ENCODE measurements around the gene FOXN3. TPM values are rescaled to one million over a fixed set of nuclear protein-coding genes. Genes with fewer than 3 reads are reported as not detected.

The FOXN3 gene
- total RNA-seq, 2 experiments from 2014 or later = 124 to 127 TPM

- intact Hi-C loops (cut with DNase I, micrococcal nuclease) = no loop called here
- DNase-seq = no peak
- peaks cover 11 to 24% of the 10 kb centered on the region in 2 experiments for H3K9me3 ChIP-seq (ENCODE audit: control insufficient read depth in 1 of 2, insufficient read depth in 1 of 2, low read length in 2 of 2)
- no peak overlapping the region for H3K27ac ChIP-seq (ENCODE audit: low read depth in 1 of 2, low read length in 2 of 2)
- Mint-ChIP-seq H3K4me1 (ENCODE audit: low read depth) (peaks cover 70% of the 10 kb centered on the region), H3K9me3 (peaks cover 3% of the 10 kb centered on the region), H3K27ac (peak overlapping the region; percentile 22), H3K4me3 (no peak overlapping the region), H3K36me3 (ENCODE audit: low read depth) (peaks cover 63% of the 10 kb centered on the region), H3K27me3 (no peaks in the 10 kb centered on the region)
- no peak for TF ChIP-seq CTCF (IDR thresholded peaks at IDR 0.05)
- ChIA-PET CTCF (no interaction called here), POLR2A (interaction anchor here (1.0 kb wide), 1 partner anchor 35 kb away, joined by 3 read pairs; no protein-coding TSS in a partner anchor)
- peaks cover 10% of the 10 kb centered on the region for H3K36me3 ChIP-seq (ENCODE audit: insufficient read depth, low read length)
- H3K27me3 ChIP-seq (ENCODE audit: control insufficient read depth in 1 of 2, insufficient read depth in 2 of 2, low read length in 2 of 2) = no peaks in the 10 kb centered on the region
- peaks cover 11% of the 10 kb centered on the region for H3K4me1 ChIP-seq (ENCODE audit: insufficient read depth, low read length)
- ATAC-seq (ENCODE audit: poor library complexity) = no peak
- no peak overlapping the region for H3K4me3 ChIP-seq (ENCODE audit: low read length)
These were observed 33.9 kb downstream of the FOXN3 start for GRCh38 chr14:89382901-89383845.

- peaks cover 11 to 24% of the 10 kb centered on the region in 2 experiments for H3K9me3 ChIP-seq (ENCODE audit: control insufficient read depth in 1 of 2, insufficient read depth in 1 of 2, low read length in 2 of 2)
- H3K4me1 ChIP-seq (ENCODE audit: insufficient read depth, low read length) = peaks cover 7% of the 10 kb centered on the region
- TF ChIP-seq CTCF (IDR thresholded peaks at IDR 0.05) = no peak
- ChIA-PET CTCF (no interaction called here), POLR2A (no interaction called here)
- intact Hi-C loops (cut with DNase I, micrococcal nuclease) = no loop called here
- no peaks in the 10 kb centered on the region for H3K27me3 ChIP-seq (ENCODE audit: control insufficient read depth in 1 of 2, insufficient read depth in 2 of 2, low read length in 2 of 2)
- Mint-ChIP-seq H3K27ac (peak overlapping the region; percentile 22), H3K4me1 (ENCODE audit: low read depth) (peaks cover 67% of the 10 kb centered on the region), H3K36me3 (ENCODE audit: low read depth) (peaks cover 68% of the 10 kb centered on the region), H3K27me3 (no peaks in the 10 kb centered on the region), H3K9me3 (peaks cover 3% of the 10 kb centered on the region), H3K4me3 (no peak overlapping the region)
- no peak overlapping the region for H3K4me3 ChIP-seq (ENCODE audit: low read length)
- H3K27ac ChIP-seq (ENCODE audit: low read depth in 1 of 2, low read length in 2 of 2) = no peak overlapping the region
- H3K36me3 ChIP-seq (ENCODE audit: insufficient read depth, low read length) = peaks cover 8% of the 10 kb centered on the region
- no peak for DNase-seq
- ATAC-seq (ENCODE audit: poor library complexity) = no peak
These were observed 34.5 kb downstream of the FOXN3 start for GRCh38 chr14:89382487-89382886.

- no peak for DNase-seq
- Histone ChIP-seq H3K27ac (ENCODE audit: low read depth in 1 of 2, low read length in 2 of 2) (no peak overlapping the region), H3K4me3 (ENCODE audit: low read length) (no peak overlapping the region), H3K9me3 (ENCODE audit: control insufficient read depth in 1 of 2, insufficient read depth in 1 of 2, low read length in 2 of 2) (peaks cover 11 to 24% of the 10 kb centered on the region in 2 experiments), H3K27me3 (ENCODE audit: control insufficient read depth in 1 of 2, insufficient read depth in 2 of 2, low read length in 2 of 2) (no peaks in the 10 kb centered on the region), H3K36me3 (ENCODE audit: insufficient read depth, low read length) (peaks cover 8% of the 10 kb centered on the region), H3K4me1 (ENCODE audit: insufficient read depth, low read length) (peaks cover 3% of the 10 kb centered on the region)
- Mint-ChIP-seq H3K36me3 (ENCODE audit: low read depth) (peaks cover 69% of the 10 kb centered on the region), H3K4me3 (no peak overlapping the region), H3K27me3 (no peaks in the 10 kb centered on the region), H3K27ac (no peak overlapping the region), H3K9me3 (peaks cover 3% of the 10 kb centered on the region), H3K4me1 (ENCODE audit: low read depth) (peaks cover 59% of the 10 kb centered on the region)
- ATAC-seq (ENCODE audit: poor library complexity) = no peak
- no peak for TF ChIP-seq CTCF (IDR thresholded peaks at IDR 0.05)
- POLR2A ChIA-PET = interaction anchor here (1.9 kb wide), 1 partner anchor 14 kb away, joined by 5 read pairs; no protein-coding TSS in a partner anchor
- CTCF ChIA-PET = no interaction called here
- intact Hi-C loops (cut with DNase I, micrococcal nuclease) = no loop called here
These were observed 36.9 kb downstream of the FOXN3 start for GRCh38 chr14:89379891-89380820.
